Measurements from ENCODE around the gene SORCS3. TPM values are rescaled to one million over a fixed set of nuclear protein-coding genes. Genes with fewer than 3 reads are reported as not detected.

The SORCS3 gene
- total RNA-seq, 1 donor from 2014 or later: not detected

DNA sequence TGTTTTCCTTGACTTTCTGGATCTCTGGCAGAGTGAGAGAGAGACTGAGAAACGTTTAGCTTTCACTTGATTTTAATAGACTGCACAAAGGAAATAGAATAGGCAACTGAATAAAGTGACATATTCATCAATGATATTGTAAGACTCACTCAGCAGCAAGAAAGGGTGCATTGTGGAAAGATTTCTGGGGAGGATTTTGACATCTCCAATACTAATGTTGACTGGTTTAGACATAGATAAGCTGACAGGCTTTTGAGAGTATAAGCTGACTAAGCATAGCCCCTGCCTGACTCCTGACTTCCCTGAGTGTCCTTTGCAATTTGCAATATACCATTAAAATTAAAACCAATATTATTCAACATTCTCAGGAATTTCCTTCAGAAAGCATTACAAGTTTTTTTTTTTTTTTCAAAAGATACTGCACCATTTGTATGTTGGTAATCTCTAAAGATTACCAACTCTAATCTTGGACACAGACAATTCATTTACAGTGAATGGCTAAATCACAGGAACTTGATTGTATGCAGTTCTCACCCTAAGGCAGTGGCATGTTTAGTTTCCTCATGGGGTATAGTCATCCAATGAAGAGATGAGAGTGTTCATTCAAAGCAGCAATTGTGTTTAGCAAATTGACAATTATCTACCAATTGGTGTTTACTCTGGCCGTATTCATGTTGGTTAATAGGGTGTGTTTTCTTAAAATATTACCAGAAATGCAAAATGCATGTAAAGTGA, 325.6 kb downstream of the SORCS3 start:
- H3K36me3 ChIP-seq: no peaks in the 10 kb centered on the region
- TF ChIP-seq, protein P1, sequence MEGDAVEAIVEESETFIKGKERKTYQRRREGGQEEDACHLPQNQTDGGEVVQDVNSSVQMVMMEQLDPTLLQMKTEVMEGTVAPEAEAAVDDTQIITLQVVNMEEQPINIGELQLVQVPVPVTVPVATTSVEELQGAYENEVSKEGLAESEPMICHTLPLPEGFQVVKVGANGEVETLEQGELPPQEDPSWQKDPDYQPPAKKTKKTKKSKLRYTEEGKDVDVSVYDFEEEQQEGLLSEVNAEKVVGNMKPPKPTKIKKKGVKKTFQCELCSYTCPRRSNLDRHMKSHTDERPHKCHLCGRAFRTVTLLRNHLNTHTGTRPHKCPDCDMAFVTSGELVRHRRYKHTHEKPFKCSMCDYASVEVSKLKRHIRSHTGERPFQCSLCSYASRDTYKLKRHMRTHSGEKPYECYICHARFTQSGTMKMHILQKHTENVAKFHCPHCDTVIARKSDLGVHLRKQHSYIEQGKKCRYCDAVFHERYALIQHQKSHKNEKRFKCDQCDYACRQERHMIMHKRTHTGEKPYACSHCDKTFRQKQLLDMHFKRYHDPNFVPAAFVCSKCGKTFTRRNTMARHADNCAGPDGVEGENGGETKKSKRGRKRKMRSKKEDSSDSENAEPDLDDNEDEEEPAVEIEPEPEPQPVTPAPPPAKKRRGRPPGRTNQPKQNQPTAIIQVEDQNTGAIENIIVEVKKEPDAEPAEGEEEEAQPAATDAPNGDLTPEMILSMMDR (IDR thresholded peaks at IDR 0.05): no peak
- no peaks in the 10 kb centered on the region for H3K27me3 ChIP-seq
- H3K27ac ChIP-seq: no peak overlapping the region
- intact Hi-C loops (cut with DNase I): no loop called here
- ATAC-seq (no peak), DNase-seq (no peak)
- no peaks in the 10 kb centered on the region for H3K9me3 ChIP-seq
- no peak overlapping the region for H3K4me3 ChIP-seq
- H3K4me1 ChIP-seq: no peaks in the 10 kb centered on the region

GRCh38 chr10:104980368-104980767, 339.3 kb downstream of the SORCS3 start:
- Histone ChIP-seq H3K4me3 (no peak overlapping the region), H3K4me1 (no peaks in the 10 kb centered on the region), H3K27me3 (no peaks in the 10 kb centered on the region), H3K9me3 (no peaks in the 10 kb centered on the region), H3K36me3 (no peaks in the 10 kb centered on the region), H3K27ac (no peak overlapping the region)
- TF ChIP-seq, protein P1 (IDR thresholded peaks at IDR 0.05): no peak
- ATAC-seq: no peak
- DNase-seq: no peak
- intact Hi-C loops (cut with DNase I): no loop called here

- no peaks in the 10 kb centered on the region for H3K9me3 ChIP-seq
- ATAC-seq (no peak), DNase-seq (no peak)
- H3K27ac ChIP-seq: no peak overlapping the region
- intact Hi-C loops (cut with DNase I): no loop called here
- no peaks in the 10 kb centered on the region for H3K4me1 ChIP-seq
- no peak overlapping the region for H3K4me3 ChIP-seq
- H3K36me3 ChIP-seq: no peaks in the 10 kb centered on the region
- TF ChIP-seq, protein P1 (IDR thresholded peaks at IDR 0.05): no peak
- no peaks in the 10 kb centered on the region for H3K27me3 ChIP-seq
Measured at GRCh38 chr10:104981995-104982394, 340.9 kb downstream of the SORCS3 start.

DNA sequence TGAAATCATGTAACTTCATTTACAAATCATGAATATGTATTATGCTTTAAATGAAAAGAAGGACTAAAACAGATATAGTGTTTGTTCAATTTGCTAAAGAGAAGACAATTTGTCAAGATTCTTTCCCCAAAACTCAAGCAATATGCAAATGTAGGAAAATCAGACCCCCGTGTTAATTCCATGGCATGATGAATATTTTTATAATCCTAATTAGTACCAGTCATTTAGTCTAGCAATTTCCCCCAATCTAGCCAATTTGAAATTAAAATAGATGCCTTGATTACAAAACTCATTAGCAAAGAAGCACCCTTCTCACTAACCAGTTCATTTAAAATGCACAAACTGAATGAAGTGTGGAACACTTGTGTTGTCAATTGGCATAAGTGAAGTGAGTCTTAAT, 347.6 kb downstream of the SORCS3 start:
- Histone ChIP-seq H3K36me3 (no peaks in the 10 kb centered on the region), H3K4me3 (no peak overlapping the region), H3K27me3 (no peaks in the 10 kb centered on the region), H3K9me3 (no peaks in the 10 kb centered on the region), H3K4me1 (no peaks in the 10 kb centered on the region), H3K27ac (no peak overlapping the region)
- TF ChIP-seq, protein P1 (IDR thresholded peaks at IDR 0.05): no peak
- DNase-seq (no peak), ATAC-seq (no peak)
- intact Hi-C loops (cut with DNase I): no loop called here

GRCh38 chr10:104989880-104990279, 348.8 kb downstream of the SORCS3 start:
- no peaks in the 10 kb centered on the region for H3K36me3 ChIP-seq
- intact Hi-C loops (cut with DNase I): no loop called here
- no peaks in the 10 kb centered on the region for H3K9me3 ChIP-seq
- TF ChIP-seq, protein P1 (IDR thresholded peaks at IDR 0.05): no peak
- ATAC-seq (no peak), DNase-seq (no peak)
- no peaks in the 10 kb centered on the region for H3K27me3 ChIP-seq
- H3K4me1 ChIP-seq: no peaks in the 10 kb centered on the region
- H3K27ac ChIP-seq: no peak overlapping the region
- H3K4me3 ChIP-seq: no peak overlapping the region
